HG03354 (cell line): ENCODE results near the gene FGD6.

ENCODE experiments used
- ATAC-seq: cut with Tn5 transposase; IDR thresholded peaks from one replicate; pipeline ENCODE4 v1.9.1; 2021; ENCODE audit warnings: mild to moderate bottlenecking; ENCODE audit not compliant: unreplicated experiment, poor library complexity, severe bottlenecking

FGD6 gene

DNA sequence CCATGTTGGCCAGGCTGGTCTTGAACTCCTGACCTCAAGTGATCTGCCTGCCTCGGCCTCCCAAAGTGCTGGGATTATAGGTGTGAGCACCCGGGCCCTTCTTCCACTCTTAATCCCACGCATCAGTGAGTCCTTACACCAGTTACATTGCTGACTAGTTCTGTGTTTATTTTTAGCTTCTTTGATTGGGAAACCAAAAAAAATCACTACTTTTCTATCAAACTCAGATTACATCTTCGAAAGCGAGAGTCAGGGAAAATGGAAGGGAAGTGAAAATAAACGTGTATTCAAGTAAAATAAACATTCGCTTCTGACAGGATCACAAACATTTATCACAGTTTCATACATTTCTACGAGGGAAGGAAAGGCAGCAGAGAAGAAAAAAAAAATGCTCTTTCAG is 32.2 kb downstream of the FGD6 start:
- no peak for ATAC-seq

GRCh38 chr12:95184121-95184520 is 33.1 kb downstream of the FGD6 start:
- ATAC-seq, result no peak

GRCh38 chr12:95182868-95183415 is 34.3 kb downstream of the FGD6 start:
- no peak for ATAC-seq

- no peak for ATAC-seq
Observed at GRCh38 chr12:95181103-95181502, 36.2 kb downstream of the FGD6 start.

DNA sequence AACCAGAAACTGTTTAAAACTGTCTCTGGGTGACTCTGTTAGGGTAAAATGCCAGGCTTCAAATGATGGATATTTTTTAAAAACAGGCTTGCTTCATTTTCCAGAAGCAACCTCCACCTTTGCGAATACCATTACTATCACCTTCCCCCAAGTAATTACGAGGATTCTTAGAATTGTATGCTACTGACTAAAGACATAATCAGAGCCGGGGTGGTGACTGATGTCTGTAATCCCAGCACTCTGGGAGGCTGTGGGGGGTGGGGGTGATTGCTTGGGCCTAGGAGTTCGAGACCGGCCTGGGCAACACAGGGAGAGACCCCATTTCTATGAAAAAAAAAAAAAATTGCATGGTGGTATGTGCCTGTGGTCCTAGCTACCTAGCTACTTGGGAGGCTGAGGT is 38.3 kb downstream of the FGD6 start:
- ATAC-seq, result no peak

GRCh38 chr12:95178136-95178535 is 39.1 kb downstream of the FGD6 start:
- no peak for ATAC-seq

- ATAC-seq, result no peak
Observed at GRCh38 chr12:95177201-95177768, 40.0 kb downstream of the FGD6 start.

GRCh38 chr12:95173392-95174251 is 43.6 kb downstream of the FGD6 start:
- no peak for ATAC-seq

DNA sequence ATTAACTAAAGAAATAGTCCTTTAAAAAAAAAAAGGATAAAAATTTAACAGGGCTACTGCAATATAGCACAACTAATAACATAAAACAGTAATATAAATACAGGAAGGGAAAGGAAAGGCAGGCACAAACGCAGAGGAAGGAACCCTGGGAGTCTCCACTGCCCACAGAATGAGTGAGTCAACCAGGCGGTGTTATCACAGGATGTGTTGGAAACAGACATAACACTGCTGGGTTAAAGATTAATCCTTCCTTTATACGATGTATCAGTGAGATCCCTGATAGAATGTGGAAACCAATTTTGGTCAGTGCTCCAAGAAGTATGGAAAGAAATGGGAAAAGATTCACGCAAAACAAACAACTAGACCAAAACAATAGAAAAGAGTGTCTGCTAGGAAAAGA is 47.9 kb downstream of the FGD6 start:
- ATAC-seq, result no peak

GRCh38 chr12:95168746-95169145 is 48.5 kb downstream of the FGD6 start:
- no peak for ATAC-seq

DNA sequence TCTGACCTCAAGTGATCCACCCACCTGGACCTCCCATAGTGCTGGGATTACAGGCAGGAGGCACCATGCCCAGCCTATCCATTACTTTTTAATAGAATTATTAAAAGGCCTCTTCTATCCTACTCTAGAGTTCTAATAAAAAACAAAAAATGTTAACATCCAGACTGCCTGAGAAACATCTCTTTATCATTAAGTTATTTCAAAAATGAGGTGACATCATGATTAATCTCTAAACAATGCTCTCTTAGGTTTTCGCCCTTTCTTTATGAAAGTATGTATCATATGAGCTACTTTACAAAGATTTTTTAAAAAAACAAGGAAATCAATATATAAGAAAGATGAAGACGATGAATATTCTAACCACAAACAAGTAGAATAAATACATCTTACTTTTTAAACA is 52.6 kb downstream of the FGD6 start:
- ATAC-seq, result no peak

GRCh38 chr12:95158919-95159318 is 58.3 kb downstream of the FGD6 start:
- ATAC-seq, result no peak

GRCh38 chr12:95151821-95152220 is 65.4 kb downstream of the FGD6 start:
- no peak for ATAC-seq

DNA sequence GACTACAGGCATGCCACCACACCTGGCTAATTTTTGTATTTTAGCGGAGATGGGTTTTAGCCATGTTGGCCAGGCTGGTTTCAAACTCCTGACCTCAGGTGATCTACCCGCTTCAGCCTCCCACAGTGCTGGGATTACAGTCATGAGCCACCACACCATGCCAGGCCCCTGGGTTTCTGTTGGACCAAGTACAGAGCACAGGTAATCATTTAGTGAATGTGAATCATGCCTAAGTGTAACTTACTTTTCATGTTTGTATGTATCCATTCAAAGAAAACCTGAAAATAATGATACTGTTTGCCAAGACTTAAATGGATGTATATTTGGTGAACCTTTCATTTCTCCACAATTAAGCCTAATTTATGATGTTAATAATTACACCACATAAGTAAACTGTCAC is 65.9 kb downstream of the FGD6 start:
- ATAC-seq, result no peak

GRCh38 chr12:95150501-95150900 is 66.8 kb downstream of the FGD6 start:
- no peak for ATAC-seq

DNA sequence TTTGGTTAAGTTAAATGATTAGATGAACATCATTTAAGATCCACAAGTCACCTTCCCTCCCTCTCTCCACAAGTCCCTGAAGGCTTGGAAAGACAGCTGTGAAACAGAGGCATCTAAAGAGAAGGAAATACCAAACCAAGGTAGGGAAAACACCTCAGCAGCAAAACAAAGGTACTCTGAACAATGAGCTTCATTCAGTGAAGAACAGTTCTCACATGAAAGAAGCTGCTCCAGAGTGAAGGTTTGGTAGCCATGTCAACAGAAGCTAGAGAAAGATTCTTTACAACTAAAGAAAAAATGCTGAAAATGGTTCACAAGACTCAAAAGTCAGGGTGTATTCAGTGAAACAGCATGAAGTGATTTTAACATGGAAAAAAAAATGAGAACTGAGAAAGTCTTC is 69.4 kb downstream of the FGD6 start:
- ATAC-seq, result no peak

- no peak for ATAC-seq
Observed at GRCh38 chr12:95146769-95147168, 70.5 kb downstream of the FGD6 start.

DNA sequence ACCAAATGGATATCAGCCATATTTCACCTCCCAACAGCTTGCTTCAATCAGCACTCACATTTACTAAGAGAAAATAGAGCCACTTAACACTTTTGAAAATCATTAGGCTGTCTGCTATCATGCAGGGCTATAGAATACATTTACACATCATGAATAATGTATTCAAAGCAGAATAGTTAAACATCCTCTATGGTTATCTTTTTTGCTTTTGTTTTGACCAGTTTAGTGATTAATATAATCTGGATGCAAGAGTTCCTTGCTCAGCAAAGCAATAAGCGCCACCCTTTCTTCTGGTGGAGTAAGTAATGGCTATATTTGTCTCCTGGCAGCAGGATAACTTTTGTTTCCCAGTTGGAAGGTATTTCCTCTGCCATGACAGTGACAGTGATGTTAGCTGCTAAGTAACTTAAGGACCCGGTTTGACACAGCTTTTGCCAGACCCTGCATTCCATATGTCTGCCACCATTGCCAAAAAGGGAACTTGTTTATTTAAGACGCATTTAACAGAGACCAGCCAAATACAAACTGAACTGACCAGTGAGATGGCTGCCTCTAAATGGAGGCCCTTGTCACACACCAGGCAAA is 73.6 kb downstream of the FGD6 start:
- ATAC-seq, result no peak

DNA sequence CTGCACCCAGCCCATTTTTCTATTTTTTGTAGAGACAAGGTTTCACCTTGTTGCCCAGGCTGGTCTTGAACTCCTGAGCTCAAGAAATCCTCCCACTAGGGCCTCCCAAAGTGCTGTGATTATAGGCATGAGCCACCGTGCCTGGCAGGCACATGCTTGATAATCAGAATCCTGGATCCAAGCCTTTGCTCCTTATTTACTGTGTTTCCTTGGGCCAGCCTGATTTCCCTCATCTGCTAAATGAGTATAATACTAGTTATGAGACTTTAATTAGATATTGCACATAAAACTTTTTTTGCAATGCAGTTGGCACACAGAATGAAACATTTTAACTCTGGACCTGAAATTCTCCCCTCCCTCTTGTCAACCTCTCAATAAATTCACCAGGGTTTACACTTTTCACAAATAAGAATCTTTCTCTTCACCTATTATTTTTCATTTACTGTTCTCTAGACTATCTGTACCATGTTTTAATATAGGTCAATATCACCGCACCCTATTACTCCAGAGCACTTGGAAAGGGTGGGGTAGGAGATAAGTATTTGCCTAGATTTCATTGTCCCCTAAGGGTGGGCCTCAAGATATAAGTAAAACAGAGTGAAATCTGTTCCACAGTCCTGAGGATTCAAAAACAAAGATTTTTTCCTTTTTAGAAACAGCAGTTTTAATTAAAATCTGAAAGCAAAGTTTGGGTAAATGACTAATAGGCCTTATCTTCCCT is 74.7 kb downstream of the FGD6 start:
- ATAC-seq, result no peak

GRCh38 chr12:95141310-95141709 is 76.0 kb downstream of the FGD6 start:
- no peak for ATAC-seq
